ENCODE measurements around the gene GRHL3.

- TF ChIP-seq CTCF (IDR thresholded peaks at IDR 0.05; ENCODE audit: low read length) (no peak), EZH2 (IDR thresholded peaks at IDR 0.05; ENCODE audit: borderline replicate concordance, low read length) (no peak)
Measured at GRCh38 chr1:24317081-24317480, 2.1 kb upstream of the GRHL3 start.

All from OCI-LY1 (cell line).